Heart right ventricle (tissue), 16 donors: ENCODE results near the gene AOAH. TPM values are rescaled to one million over a fixed set of nuclear protein-coding genes. Genes with fewer than 3 reads are reported as not detected.

Experiments
- ATAC-seq, 8 donors: fragments of 200-7000 bp; cut with Tn5 transposase; one replicate each; pipeline ENCODE4 v1.9.1; 2020; ENCODE audit warnings: mild to moderate bottlenecking in 8 of 8, moderate library complexity in 8 of 8, moderate number of reproducible peaks in 1 of 8
- DNase-seq, 2 donors: peaks; one replicate each; pipeline ENCODE4 v3.0.0-alpha.2; 2020
- H3K27ac ChIP-seq, 10 donors: fragments of 200-600 bp; sonication (generic) in 2 of 10; one replicate each; pipeline versions ENCODE4 v1.5.0 to v1.8.0; 2020 to 2022; ENCODE audit warnings: mild to moderate bottlenecking in 3 of 10
- H3K27me3 ChIP-seq, 7 donors: fragments of 200-600 bp; one replicate each; pipeline ENCODE4 v1.8.0; 2021 to 2022; ENCODE audit warnings: mild to moderate bottlenecking in 2 of 7
- H3K36me3 ChIP-seq, 9 donors: fragments of 200-600 bp; sonication (generic) in 1 of 9; one replicate each; pipeline versions ENCODE4 v1.5.0 to v1.8.0; 2020 to 2022; ENCODE audit warnings: mild to moderate bottlenecking in 2 of 9
- H3K4me1 ChIP-seq, 9 donors: fragments of 200-600 bp; sonication (generic) in 1 of 9; one replicate each; pipeline versions ENCODE4 v1.5.0 to v1.8.0; 2020 to 2022; ENCODE audit warnings: mild to moderate bottlenecking in 4 of 9
- H3K4me3 ChIP-seq, 10 donors: fragments of 200-600 bp; sonication (generic) in 2 of 10; one replicate each; pipeline versions ENCODE4 v1.5.0 to v1.8.0; 2020 to 2022; ENCODE audit warnings: mild to moderate bottlenecking in 7 of 10, moderate library complexity in 2 of 10
- H3K9me3 ChIP-seq, 11 donors: fragments of 200-600 bp in 10 of 11; sonication (generic) in 2 of 11; one replicate each; pipeline versions ENCODE4 v1.5.0 to v1.8.0; 2013 to 2022; ENCODE audit warnings: mild to moderate bottlenecking in 2 of 11, control low read depth in 1 of 11, moderate library complexity in 1 of 11
- WGBS, 2 donors: extraction: QIAGEN DNeasy Blood & Tissue Kit; methylation state at CpG; one replicate each; pipeline ENCODE4 v1.1.7; 2013; ENCODE audit warnings: inconsistent platforms in 1 of 2; 5-methylcytosine and 5-hydroxymethylcytosine counted together
- intact Hi-C, 10 donors: fragments of 100-400 bp; cut with DNase I; formaldehyde crosslinking; loops; one replicate each; pipeline versions ENCODE4 v1.11.1 to v1.14.2; 2022
- polyA plus RNA-seq, 2 donors: library from polyadenylated mRNA; stranded (reverse); fragments of 200-250 nt; gene quantifications; one replicate each; pipeline ENCODE4 v1.2.3, GENCODE V29; 2013
- total RNA-seq, 10 donors: library from RNA; stranded (reverse); fragmentation: NEBNext Ultra II Directional in 3 of 10; extraction: Animal tissue kit (Norgen Biotek cat#: 25700) in 3 of 10; gene quantifications; one replicate each; pipeline versions ENCODE4 v1.2.1 to v1.2.4, GENCODE V29; 2021 to 2023
- TF ChIP-seq, protein P1 (sequence below), 9 donors: fragments of 200-600 bp; sonication (generic) in 2 of 9; IDR thresholded peaks; one replicate each; pipeline versions ENCODE4 v1.5.0 to v1.8.0; 2021 to 2022; ENCODE audit warnings: antibody characterized with exemption in 9 of 9, mild to moderate bottlenecking in 5 of 9, moderate library complexity in 1 of 9
- donor health status: Arrhythmogenic right ventricular cardiomyopathy.
- donor health status: ischemic (EF 13 %, LVEDD 7.1; RV severe dilation, severe dysfunction).
- donor health status: healthy with polysubstance abuse.
- donor health status: DM: no; HTN: yes; CAD: no.
- donor health status: DM: no; HTN: no; CAD: no.
- donor health status: ischemic (EF 25% LVEDD 6.9; RV normal size, moderate dysfunction).
- donor health status: ischemic (EF 25% LVEDD 5.7; RV mildly dilated, moderate dysfunction).
- donor health status: healthy.
- donor health status: DM: yes; HTN: yes; CAD: no.
- donor health status: Ischemic cardiomyopathy.
- donor health status: ischemic (EF 35%, LVEDD 5.7; RV mildly dilated, moderate dysfunction).
- donor health status: nonischemic (EF 11% LVEDD 7.7; RV severe dilation, severe dysfunction).
- donor health status: DM: yes; HTN: yes; CAD: no.
- donor health status: PGD.
- donor health status: ischemic (EF 29% LVEDD 5.4; RV normal size, mild dysfunction).
- donor health status: nonischemic (EF 23%, LVEDD 6.1; RV moderate dilation, normal function).

The AOAH gene
- total and polyA plus RNA-seq, 12 donors, result 0.70 to 19.5 (median 1.6) TPM

DNA sequence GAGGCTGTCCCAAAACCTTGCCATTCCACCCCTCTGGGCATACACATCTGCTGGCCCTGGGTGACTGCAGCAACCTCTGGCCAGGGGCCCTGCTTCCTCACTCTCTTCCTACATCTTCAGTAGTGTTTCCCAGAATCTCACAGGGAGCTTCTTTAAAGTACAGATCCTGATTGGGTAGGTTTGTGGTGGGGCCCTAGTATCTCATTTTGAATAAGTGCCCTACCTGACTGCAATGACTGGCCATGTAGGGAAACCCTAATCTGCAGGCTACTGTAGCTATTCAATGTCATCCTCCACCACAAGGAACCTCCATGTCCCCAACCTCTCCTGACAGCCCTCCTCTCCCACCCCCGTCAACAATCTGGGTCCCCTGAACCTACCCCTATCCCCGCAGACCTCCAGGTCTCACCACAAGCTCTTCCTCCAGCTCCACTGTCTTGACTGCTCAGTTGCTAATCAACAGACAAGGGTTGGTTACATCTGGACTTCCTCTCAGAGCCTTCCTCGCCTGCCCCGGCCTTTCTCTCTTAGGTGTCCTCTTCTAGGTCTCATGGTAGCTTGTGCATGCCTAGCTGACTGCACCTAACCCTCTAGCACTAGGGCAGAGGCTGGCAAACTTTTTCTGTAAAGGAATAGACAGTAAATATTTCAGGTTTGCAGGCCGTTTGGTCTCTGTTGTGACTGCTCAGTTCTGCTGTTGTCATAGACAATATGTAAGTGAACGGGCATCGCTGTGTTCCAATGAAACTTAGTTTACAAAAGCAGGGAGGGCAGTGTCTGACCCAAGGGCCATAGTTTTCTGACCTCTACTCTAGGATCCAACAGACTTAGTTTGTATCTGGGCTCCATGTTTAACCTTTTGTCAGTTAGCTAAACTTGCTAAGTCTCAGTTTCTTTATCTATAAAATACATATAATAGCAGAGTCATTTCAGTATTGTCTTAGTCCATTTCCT lies 121.1 kb downstream of the AOAH start:
- ATAC-seq (no peak), DNase-seq (no peak)
- H3K27me3 ChIP-seq, result peaks cover 0 to 6% (median 0%) of the 10 kb centered on the region in 7 donors
- no peaks in the 10 kb centered on the region for H3K9me3 ChIP-seq
- H3K36me3 ChIP-seq, result peaks cover 0 to 21% (median 0%) of the 10 kb centered on the region in 9 donors
- 75 to 84% methylated on average over 7 of the region's 7 CpGs for WGBS, 2 donors
- intact Hi-C loops, result no loop called here
- TF ChIP-seq, protein P1, sequence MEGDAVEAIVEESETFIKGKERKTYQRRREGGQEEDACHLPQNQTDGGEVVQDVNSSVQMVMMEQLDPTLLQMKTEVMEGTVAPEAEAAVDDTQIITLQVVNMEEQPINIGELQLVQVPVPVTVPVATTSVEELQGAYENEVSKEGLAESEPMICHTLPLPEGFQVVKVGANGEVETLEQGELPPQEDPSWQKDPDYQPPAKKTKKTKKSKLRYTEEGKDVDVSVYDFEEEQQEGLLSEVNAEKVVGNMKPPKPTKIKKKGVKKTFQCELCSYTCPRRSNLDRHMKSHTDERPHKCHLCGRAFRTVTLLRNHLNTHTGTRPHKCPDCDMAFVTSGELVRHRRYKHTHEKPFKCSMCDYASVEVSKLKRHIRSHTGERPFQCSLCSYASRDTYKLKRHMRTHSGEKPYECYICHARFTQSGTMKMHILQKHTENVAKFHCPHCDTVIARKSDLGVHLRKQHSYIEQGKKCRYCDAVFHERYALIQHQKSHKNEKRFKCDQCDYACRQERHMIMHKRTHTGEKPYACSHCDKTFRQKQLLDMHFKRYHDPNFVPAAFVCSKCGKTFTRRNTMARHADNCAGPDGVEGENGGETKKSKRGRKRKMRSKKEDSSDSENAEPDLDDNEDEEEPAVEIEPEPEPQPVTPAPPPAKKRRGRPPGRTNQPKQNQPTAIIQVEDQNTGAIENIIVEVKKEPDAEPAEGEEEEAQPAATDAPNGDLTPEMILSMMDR (IDR thresholded peaks at IDR 0.05), result no peak
- peaks cover 0 to 13% (median 0%) of the 10 kb centered on the region in 9 donors for H3K4me1 ChIP-seq
- H3K27ac ChIP-seq, result no peak overlapping the region
- no peak overlapping the region for H3K4me3 ChIP-seq

DNA sequence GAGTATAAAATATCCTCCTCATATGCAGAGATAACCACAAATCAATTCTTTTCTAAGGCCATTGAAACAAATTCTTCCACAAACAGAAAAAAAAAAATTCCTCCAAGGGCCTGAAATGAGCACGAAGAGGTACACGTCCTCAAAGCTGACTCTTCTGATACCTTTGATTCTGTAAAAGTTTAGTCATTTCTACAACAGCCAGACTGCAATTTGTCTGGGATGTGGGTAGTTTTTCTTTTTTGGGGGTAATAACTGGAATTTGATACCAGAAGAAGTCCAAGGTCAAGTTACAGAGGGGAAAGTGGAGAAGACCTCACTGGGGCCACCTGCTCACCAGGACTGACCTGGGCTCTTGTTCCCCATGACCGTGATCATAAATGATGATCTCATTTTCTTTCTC lies 121.8 kb downstream of the AOAH start:
- Histone ChIP-seq H3K9me3 (no peaks in the 10 kb centered on the region), H3K36me3 (peaks cover 0 to 17% (median 0%) of the 10 kb centered on the region in 9 donors), H3K4me3 (no peak overlapping the region), H3K27me3 (peaks cover 0 to 2% (median 0%) of the 10 kb centered on the region in 7 donors), H3K27ac (no peak overlapping the region), H3K4me1 (peaks cover 0 to 13% (median 0%) of the 10 kb centered on the region in 9 donors)
- DNase-seq (no peak), ATAC-seq (no peak)
- intact Hi-C loops, result no loop called here
- WGBS, 2 donors, result 59 to 94% methylated on average over 3 of the region's 3 CpGs
- TF ChIP-seq, protein P1 (IDR thresholded peaks at IDR 0.05), result no peak

DNA sequence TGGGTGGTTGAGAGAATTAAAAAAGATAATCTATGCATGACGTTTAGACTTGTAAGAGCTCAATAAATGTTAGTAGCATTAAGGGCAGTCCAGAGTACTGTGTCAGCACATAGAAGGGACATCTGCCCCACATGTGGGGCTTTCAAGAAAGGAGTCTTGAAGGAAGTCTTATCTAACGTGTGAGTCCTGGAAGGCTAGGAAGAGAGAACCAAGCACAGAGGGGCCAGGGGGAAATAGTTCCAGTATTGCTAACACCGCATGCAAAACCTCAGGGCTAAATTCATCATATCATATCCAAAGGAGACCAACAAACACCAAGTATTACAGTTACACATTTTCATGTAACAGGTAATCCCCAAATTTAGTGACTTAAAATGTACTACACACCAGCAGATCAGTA lies 122.7 kb downstream of the AOAH start:
- DNase-seq, result no peak
- Histone ChIP-seq H3K36me3 (peaks cover 0 to 17% (median 0%) of the 10 kb centered on the region in 9 donors), H3K9me3 (no peaks in the 10 kb centered on the region), H3K27me3 (no peaks in the 10 kb centered on the region), H3K27ac (no peak overlapping the region), H3K4me1 (peaks cover 0 to 13% (median 0%) of the 10 kb centered on the region in 9 donors), H3K4me3 (no peak overlapping the region)
- 40 to 63% methylated on average over 3 of the region's 3 CpGs for WGBS, 2 donors
- ATAC-seq, result no peak
- intact Hi-C loops, result no loop called here
- TF ChIP-seq, protein P1 (IDR thresholded peaks at IDR 0.05), result no peak

DNA sequence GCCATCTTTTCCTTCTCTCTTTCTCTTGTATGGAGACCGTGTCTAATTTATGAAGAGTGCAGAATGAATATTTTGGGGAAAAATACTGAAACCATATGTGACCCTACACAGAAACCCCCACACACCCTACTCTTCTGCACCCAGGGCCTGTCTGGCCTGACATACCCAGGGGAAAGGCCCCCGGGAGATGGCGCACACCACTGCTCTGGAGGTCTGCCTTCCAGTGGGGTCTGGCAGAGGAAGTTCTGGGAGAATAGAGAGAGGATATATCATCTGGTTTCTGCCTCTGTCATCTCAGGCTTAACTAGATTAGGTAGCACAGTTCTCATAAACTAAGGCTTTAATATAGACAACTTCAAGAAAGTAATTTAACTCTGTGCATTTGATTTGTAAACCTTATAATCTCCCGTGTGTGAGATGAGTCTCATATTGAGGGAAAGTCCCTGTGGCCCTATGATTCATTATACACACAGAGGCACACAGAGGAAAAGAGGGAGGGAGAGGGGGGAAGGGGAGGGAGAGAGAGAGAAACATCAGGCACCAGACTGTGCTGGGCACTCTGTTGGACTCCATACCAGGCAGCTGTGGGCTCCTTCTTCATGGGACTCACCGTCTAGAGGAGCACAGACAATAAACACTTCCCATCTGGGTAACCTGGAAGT lies 123.3 kb downstream of the AOAH start:
- Histone ChIP-seq H3K4me1 (peaks cover 0 to 13% (median 0%) of the 10 kb centered on the region in 9 donors), H3K36me3 (peaks cover 0 to 13% (median 0%) of the 10 kb centered on the region in 9 donors), H3K27me3 (no peaks in the 10 kb centered on the region), H3K9me3 (no peaks in the 10 kb centered on the region), H3K27ac (no peak overlapping the region), H3K4me3 (no peak overlapping the region)
- 80 to 85% methylated on average over 5 of the region's 5 CpGs for WGBS, 2 donors
- TF ChIP-seq, protein P1 (IDR thresholded peaks at IDR 0.05), result no peak
- no peak for ATAC-seq
- intact Hi-C loops, result no loop called here
- no peak for DNase-seq
